ENCODE measurements around the gene RASA2. TPM values are rescaled to one million over a fixed set of nuclear protein-coding genes. Genes with fewer than 3 reads are reported as not detected.

The RASA2 gene
- total RNA-seq, 1 donor from 2014 or later, result 7.7 TPM

GRCh38 chr3:141452773-141453172, 34.1 kb upstream of the RASA2 start:
- peaks cover 0 to 26% of the 10 kb centered on the region in 2 donors for H3K4me1 ChIP-seq
- no peaks in the 10 kb centered on the region for H3K36me3 ChIP-seq
- intact Hi-C loops (cut with DNase I), result loop anchor here (1.0 to 10.0 kb wide), 4 partner anchors 50 to 422 kb away; partner anchors contain the start of gene ATP1B3
- H3K27ac ChIP-seq, result peak overlapping the region; percentile 16 to 27
- TF ChIP-seq, protein P1, sequence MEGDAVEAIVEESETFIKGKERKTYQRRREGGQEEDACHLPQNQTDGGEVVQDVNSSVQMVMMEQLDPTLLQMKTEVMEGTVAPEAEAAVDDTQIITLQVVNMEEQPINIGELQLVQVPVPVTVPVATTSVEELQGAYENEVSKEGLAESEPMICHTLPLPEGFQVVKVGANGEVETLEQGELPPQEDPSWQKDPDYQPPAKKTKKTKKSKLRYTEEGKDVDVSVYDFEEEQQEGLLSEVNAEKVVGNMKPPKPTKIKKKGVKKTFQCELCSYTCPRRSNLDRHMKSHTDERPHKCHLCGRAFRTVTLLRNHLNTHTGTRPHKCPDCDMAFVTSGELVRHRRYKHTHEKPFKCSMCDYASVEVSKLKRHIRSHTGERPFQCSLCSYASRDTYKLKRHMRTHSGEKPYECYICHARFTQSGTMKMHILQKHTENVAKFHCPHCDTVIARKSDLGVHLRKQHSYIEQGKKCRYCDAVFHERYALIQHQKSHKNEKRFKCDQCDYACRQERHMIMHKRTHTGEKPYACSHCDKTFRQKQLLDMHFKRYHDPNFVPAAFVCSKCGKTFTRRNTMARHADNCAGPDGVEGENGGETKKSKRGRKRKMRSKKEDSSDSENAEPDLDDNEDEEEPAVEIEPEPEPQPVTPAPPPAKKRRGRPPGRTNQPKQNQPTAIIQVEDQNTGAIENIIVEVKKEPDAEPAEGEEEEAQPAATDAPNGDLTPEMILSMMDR (IDR thresholded peaks at IDR 0.05), result no peak
- H3K27me3 ChIP-seq, result no peaks in the 10 kb centered on the region
- H3K4me3 ChIP-seq, result no peak overlapping the region
- no peak for DNase-seq (ENCODE audit: low spot score in 2 of 2)
- H3K9me3 ChIP-seq, result no peaks in the 10 kb centered on the region

DNA sequence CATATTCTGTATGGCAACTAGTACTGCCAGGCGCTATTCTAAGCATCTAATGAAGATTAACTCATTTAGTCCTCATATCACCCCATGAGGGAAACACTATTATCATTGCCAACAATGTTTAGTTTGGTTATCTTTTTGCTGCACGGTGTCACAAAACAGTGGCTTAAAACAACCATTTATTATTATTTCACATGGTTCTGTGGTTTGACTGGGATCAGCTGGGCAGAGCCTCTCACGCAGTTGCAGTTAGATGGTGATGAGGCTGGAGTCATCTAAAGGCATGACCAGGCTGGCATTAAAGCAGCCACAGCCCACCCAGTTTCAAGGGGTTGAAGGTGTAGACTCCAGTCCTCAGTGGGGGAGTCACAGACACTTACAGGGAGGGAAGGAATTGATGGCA, 32.8 kb upstream of the RASA2 start:
- H3K36me3 ChIP-seq, result no peaks in the 10 kb centered on the region
- no peaks in the 10 kb centered on the region for H3K27me3 ChIP-seq
- H3K9me3 ChIP-seq, result no peaks in the 10 kb centered on the region
- H3K27ac ChIP-seq, result no peak overlapping the region
- H3K4me1 ChIP-seq, result peaks cover 0 to 24% of the 10 kb centered on the region in 2 donors
- TF ChIP-seq, protein P1 (IDR thresholded peaks at IDR 0.05), result no peak
- intact Hi-C loops (cut with DNase I), result loop anchor here (2.0 to 10.0 kb wide), 3 partner anchors 52 to 421 kb away; partner anchors contain the start of gene ATP1B3
- DNase-seq (ENCODE audit: low spot score in 2 of 2), result no peak
- H3K4me3 ChIP-seq, result no peak overlapping the region

DNA sequence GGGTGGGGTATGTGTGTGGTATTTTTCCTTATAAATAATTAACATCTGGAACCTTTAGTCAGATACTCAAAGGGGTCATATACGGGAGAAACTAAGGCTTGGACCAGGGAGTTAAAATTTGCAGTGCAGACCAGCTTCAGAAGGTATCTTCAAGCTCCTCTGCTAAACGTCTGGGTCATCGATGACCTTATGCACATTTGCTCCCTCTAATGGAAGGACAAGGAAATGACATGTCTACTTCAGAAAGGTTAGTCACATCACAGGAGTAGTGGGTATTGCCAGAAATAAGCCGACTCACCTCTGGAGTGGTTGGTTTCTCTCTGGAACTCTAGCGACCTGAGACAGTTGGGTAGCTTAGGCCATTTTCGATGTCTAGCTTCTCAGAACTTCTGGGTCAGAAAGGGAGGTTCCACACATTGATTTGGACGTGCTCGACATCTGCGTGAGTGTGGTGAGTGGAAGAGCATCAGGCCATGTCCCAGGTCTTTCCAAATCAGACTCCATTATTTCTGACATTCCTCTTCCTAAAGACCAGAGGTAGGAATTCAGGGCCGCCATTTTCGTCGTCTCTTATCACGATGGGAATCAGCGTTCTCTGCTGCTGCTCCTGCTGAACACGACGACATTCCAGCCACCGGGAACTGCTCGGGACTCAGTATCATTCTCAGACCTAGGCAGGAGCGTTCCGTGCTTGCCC, 31.8 kb upstream of the RASA2 start:
- TF ChIP-seq, protein P1 (IDR thresholded peaks at IDR 0.05), result peak; percentile 54 to 75 (median 55)
- no peak overlapping the region for H3K4me3 ChIP-seq
- no peaks in the 10 kb centered on the region for H3K36me3 ChIP-seq
- intact Hi-C loops (cut with DNase I), result loop anchor here (2.0 to 10.0 kb wide), 3 partner anchors 53 to 420 kb away; partner anchors contain the start of gene ATP1B3
- no peaks in the 10 kb centered on the region for H3K9me3 ChIP-seq
- no peak overlapping the region for H3K27ac ChIP-seq
- H3K4me1 ChIP-seq, result peaks cover 0 to 15% of the 10 kb centered on the region in 2 donors
- H3K27me3 ChIP-seq, result no peaks in the 10 kb centered on the region
- DNase-seq (ENCODE audit: low spot score in 2 of 2), result no peak

DNA sequence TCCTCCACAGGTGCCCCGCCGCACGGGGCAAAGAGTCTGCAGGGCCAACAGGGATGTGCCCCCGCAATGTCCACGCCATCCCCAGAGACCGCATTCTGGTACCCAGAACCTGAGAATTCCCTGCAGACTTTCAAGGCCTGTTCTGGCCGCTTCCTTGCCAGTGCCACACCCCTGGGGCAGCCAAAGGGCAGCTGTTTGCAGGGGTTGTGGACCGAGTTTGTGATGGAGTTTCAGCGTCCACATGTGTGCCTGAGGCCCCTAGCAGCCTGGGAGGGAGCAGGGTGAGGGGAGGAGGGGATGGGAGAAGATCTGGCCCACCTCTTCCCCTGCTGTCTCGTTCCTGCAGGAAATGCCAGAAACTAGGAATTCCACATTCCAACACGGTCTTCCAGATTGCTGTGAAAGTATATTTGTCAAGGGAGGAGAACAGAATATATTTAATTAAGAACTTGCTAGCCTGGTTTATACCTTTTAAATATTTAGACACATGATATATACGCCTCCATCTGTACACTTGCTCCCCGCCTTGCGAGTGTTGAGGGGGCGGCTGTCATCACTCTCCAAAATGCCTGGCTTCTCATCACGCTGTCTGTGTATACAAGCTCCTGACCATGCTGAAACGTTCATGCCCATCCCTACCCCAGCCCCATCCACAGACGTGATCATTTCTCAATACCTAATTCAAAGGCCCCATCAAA, 31.1 kb upstream of the RASA2 start:
- H3K27ac ChIP-seq, result no peak overlapping the region
- no peaks in the 10 kb centered on the region for H3K27me3 ChIP-seq

DNA sequence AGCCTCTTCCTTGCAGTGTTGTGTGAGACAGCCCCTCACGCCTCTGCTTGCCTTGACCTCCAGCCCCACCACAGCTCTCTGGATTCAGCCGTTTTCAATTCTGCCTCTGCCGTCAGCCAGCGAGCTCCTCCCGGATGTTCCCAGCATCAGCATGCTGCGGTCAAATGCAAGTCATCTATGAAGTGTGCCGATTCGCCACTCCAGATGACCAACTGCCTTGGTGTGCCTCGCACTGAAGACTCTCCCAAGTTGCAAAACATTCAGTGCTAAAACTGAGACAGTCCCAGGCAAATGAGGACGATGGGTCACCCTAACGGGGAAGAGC, 30.6 kb upstream of the RASA2 start:
- no peaks in the 10 kb centered on the region for H3K36me3 ChIP-seq
- TF ChIP-seq, protein P1 (IDR thresholded peaks at IDR 0.05), result no peak
- no peak overlapping the region for H3K4me3 ChIP-seq
- intact Hi-C loops (cut with DNase I), result loop anchor here (10.0 kb wide), 1 partner anchor 419 kb away; the partner anchor contains the start of gene ATP1B3
- no peaks in the 10 kb centered on the region for H3K9me3 ChIP-seq
- H3K4me1 ChIP-seq, result peaks cover 0 to 9% of the 10 kb centered on the region in 2 donors
- no peaks in the 10 kb centered on the region for H3K27me3 ChIP-seq
- H3K27ac ChIP-seq, result no peak overlapping the region
- no peak for DNase-seq (ENCODE audit: low spot score in 2 of 2)

More for the DNA sequence above, 31.1 kb upstream of the RASA2 start:
- Histone ChIP-seq H3K4me1 (peaks cover 0 to 9% of the 10 kb centered on the region in 2 donors), H3K36me3 (no peaks in the 10 kb centered on the region), H3K9me3 (no peaks in the 10 kb centered on the region), H3K4me3 (no peak overlapping the region)
- intact Hi-C loops (cut with DNase I), result loop anchor here (2.0 to 10.0 kb wide), 2 partner anchors 153 to 419 kb away; partner anchors contain the start of gene ATP1B3
- TF ChIP-seq, protein P1 (IDR thresholded peaks at IDR 0.05), result no peak
- DNase-seq (ENCODE audit: low spot score in 2 of 2), result no peak

Data from ascending aorta (tissue), 2 donors.